Measurements from ENCODE around the gene COL8A1.

The COL8A1 gene

DNA sequence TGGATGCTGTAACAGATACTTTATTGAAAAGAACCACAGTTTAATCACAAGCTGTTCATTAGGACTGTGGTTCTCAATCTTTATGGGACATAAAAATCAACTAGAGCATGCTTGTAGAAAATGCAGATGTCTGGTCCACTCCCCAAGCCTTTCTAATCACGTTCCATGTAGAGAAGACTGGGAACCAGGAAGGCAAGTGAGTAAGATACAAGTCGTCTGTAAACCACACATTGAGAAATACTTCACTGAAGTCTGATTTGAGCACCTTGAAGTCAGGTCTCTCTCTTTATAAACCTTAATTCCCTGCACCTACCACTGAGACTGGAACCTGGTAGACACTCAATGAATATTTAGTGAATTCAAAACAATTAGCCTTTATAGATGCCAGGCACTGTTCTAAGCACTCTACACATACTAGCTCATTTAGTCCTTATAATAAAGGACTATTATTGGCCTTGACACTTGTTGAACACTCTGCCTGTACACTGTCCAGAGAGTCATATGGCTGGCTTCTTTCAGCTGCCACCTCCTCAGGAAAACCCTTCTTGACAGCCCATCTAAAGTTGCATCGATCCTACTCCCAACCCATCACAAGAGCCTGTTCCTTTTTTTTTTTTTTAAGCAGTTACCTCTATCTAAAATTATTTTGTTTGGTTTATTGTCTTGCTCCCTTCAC is 120.2 kb downstream of the COL8A1 start:
- H3K27ac ChIP-seq, result no peak overlapping the region
- TF ChIP-seq, protein P1, sequence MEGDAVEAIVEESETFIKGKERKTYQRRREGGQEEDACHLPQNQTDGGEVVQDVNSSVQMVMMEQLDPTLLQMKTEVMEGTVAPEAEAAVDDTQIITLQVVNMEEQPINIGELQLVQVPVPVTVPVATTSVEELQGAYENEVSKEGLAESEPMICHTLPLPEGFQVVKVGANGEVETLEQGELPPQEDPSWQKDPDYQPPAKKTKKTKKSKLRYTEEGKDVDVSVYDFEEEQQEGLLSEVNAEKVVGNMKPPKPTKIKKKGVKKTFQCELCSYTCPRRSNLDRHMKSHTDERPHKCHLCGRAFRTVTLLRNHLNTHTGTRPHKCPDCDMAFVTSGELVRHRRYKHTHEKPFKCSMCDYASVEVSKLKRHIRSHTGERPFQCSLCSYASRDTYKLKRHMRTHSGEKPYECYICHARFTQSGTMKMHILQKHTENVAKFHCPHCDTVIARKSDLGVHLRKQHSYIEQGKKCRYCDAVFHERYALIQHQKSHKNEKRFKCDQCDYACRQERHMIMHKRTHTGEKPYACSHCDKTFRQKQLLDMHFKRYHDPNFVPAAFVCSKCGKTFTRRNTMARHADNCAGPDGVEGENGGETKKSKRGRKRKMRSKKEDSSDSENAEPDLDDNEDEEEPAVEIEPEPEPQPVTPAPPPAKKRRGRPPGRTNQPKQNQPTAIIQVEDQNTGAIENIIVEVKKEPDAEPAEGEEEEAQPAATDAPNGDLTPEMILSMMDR (conservative IDR thresholded peaks at IDR 0.05), result no peak
- TF ChIP-seq ZFX (IDR thresholded peaks at IDR 0.05), result no peak

DNA sequence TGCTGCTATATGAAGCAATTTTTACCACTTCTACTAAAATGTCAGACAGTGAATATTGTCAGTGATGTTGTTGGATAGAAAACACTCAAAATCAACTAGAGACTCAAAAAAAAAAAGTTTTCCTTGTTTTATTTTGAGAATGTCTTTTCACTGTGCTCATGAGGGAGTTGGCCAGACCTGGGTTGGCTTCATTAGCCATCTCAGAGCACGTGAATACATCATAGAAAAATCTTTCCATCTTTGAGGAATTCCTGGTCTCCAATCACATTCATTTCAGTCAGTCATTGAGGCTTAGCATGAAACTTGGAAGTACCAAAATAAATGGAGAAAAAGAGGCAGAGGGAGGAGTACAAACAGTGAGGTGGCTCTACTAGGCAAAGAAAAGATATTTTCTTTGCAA is 121.6 kb downstream of the COL8A1 start:
- no peak overlapping the region for H3K27ac ChIP-seq
- no peak for TF ChIP-seq ZFX (IDR thresholded peaks at IDR 0.05)
- TF ChIP-seq, protein P1 (conservative IDR thresholded peaks at IDR 0.05), result no peak

DNA sequence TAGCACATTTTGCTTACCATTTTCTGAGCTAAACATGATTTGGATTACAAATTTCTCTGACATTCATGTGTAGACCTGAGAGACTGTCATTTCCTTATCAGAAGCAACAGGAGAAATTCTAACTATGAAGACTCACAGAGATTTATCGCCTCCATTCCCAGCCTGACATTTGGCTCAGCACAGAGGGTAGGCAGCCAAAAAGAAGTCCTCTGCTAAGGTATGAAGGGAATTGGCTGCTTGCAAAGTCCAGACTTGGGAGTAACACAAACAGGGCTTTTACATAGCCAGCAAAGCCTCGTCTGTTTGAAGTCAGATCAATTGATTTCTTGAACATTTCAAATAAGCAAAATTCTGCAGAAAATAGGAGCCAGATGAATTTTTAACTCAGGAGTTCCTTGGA is 122.2 kb downstream of the COL8A1 start:
- no peak for TF ChIP-seq ZFX (IDR thresholded peaks at IDR 0.05)
- TF ChIP-seq, protein P1 (conservative IDR thresholded peaks at IDR 0.05), result no peak
- no peak overlapping the region for H3K27ac ChIP-seq

DNA sequence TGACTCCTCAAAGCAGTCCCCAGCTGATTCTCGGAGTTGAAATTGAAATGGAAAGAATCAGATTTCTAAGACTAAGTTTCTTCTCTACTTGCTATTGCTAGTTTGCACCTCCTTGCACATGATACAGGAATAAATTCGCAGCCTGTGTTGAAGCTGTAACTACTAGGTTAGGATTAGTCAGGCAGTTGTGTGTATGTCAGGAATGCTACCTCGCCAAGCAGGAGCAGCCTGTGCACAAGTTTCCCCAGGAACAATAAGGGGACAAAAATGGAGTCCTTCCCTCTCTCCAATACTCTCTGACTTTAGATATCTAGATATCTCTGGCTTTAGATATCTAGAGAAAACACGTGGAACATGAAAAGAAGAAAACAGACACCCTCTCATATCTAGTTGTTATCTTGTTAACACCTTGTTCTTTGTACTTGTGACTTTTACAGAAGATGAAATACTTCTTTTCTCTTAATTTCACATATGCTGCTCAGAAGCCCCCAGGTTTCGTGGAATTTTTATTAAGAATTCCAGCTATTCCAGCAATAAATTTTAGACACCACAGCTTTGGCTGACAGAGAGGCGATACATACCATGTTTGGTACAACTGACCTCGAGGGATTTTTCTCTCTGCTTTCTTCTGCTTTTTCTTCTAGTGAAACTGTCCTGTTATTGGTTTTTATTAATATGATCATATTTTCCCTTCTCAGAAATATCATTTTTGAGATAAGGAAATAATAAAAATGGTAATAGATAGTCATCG is 123.2 kb downstream of the COL8A1 start:
- H3K27ac ChIP-seq, result no peak overlapping the region
- no peak for TF ChIP-seq ZFX (IDR thresholded peaks at IDR 0.05)
- TF ChIP-seq, protein P1 (conservative IDR thresholded peaks at IDR 0.05), result no peak

DNA sequence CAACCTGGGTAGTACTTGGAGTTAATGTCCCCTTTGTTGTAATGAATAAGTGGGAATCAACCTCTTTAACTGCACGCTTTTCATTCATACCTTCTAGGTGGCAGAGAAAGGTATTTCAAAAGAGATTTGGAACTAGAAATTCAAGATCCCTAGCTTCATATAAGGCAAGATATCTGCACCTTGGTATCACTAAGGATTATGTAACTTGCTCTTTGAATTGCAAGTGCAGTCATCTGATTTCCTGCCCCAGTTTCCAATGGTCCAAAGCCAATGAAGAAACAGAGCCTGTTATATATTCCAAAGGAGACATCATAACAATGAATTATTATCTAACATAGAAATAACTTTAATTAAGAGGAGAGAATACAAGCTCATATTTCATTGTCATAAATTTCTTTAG is 124.5 kb downstream of the COL8A1 start:
- no peak overlapping the region for H3K27ac ChIP-seq
- TF ChIP-seq, protein P1 (conservative IDR thresholded peaks at IDR 0.05), result no peak
- TF ChIP-seq ZFX (IDR thresholded peaks at IDR 0.05), result no peak

DNA sequence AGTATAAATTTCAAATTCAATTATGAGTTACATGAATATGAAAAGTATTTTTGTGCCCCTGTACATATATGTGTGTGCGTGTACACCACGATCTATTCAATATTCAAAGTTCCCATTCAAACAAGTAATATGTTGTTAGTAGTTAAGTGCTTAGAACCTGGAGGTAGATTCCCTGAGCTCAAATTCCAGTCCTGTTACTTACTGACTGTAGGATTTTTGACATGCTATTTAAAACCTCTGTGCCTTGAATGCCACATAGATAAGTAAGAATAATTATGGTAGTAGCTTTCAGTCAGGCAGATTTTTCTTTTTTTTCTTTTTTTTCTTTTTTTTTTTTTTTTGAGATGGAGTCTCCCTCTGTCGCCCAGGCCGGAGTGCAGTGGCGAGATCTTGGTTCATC is 126.0 kb downstream of the COL8A1 start:
- TF ChIP-seq ZFX (IDR thresholded peaks at IDR 0.05), result no peak
- TF ChIP-seq, protein P1 (conservative IDR thresholded peaks at IDR 0.05), result no peak
- H3K27ac ChIP-seq, result no peak overlapping the region

Data from C4-2B (cell line).